GM18951 (cell line): ENCODE measurements around the gene SMPD4.
"Not testable (repeated sequence)": the region's sequence is repeated elsewhere in the genome, so short reads cannot be mapped to it uniquely, and the experiment has no call there.

ENCODE experiments used
- POLR2A ChIP-seq: IDR thresholded peaks from 4 replicates; pipeline ENCODE4 v1.6.1; 2011; ENCODE audit warnings: mild to moderate bottlenecking; ENCODE audit not compliant: insufficient read length, insufficient read depth; ENCODE audit errors: extremely low read depth
- in situ Hi-C: fragments of 300-500 bp; cut with MboI; formaldehyde crosslinking; loops from one replicate; pipeline ENCODE4 v1.12.0; 2022; ENCODE audit warnings: low sequenced_read_pairs, mixed read lengths, inconsistent platforms; ENCODE audit not compliant: unreplicated experiment

The SMPD4 gene

GRCh38 chr2:130154773-130155765 is 26.3 kb downstream of the SMPD4 start:
- no peak for TF ChIP-seq POLR2A
- in situ Hi-C loops, result no loop called here

- in situ Hi-C loops, result not testable (repeated sequence)
These were observed 27.0 kb downstream of the SMPD4 start for GRCh38 chr2:130154423-130154770.

GRCh38 chr2:130153721-130154422 is 27.5 kb downstream of the SMPD4 start:
- in situ Hi-C loops, result not testable (repeated sequence)

- TF ChIP-seq POLR2A, result no peak
- in situ Hi-C loops, result no loop called here
These were observed 28.4 kb downstream of the SMPD4 start for GRCh38 chr2:130152816-130153595.

- in situ Hi-C loops, result not testable (repeated sequence)
These were observed 29.1 kb downstream of the SMPD4 start for GRCh38 chr2:130152136-130152815.

- in situ Hi-C loops, result not testable (repeated sequence)
These were observed 30.3 kb downstream of the SMPD4 start for GRCh38 chr2:130151145-130151512.

GRCh38 chr2:130150181-130151144 is 30.9 kb downstream of the SMPD4 start:
- in situ Hi-C loops, result no loop called here
- TF ChIP-seq POLR2A, result no peak

- in situ Hi-C loops, result not testable (repeated sequence)
These were observed 32.9 kb downstream of the SMPD4 start for GRCh38 chr2:130148515-130148914.

- in situ Hi-C loops, result not testable (repeated sequence)
These were observed 36.4 kb downstream of the SMPD4 start, which contains the start of gene CCDC74B for GRCh38 chr2:130145006-130145414. Gene CCDC74B (minus strand): TSS chr2:130145112. CDS start chr2:130144996, 116 bp downstream.

GRCh38 chr2:130143266-130144039 is 37.9 kb downstream of the SMPD4 start:
- in situ Hi-C loops, result not testable (repeated sequence)

- in situ Hi-C loops, result not testable (repeated sequence)
These were observed 38.8 kb downstream of the SMPD4 start for GRCh38 chr2:130142396-130143265.

- in situ Hi-C loops, result not testable (repeated sequence)
These were observed 39.6 kb downstream of the SMPD4 start for GRCh38 chr2:130141645-130142370.

GRCh38 chr2:130141002-130141401 is 40.4 kb downstream of the SMPD4 start:
- in situ Hi-C loops, result not testable (repeated sequence)

GRCh38 chr2:130140516-130140915 is 40.9 kb downstream of the SMPD4 start:
- in situ Hi-C loops, result not testable (repeated sequence)

- in situ Hi-C loops, result not testable (repeated sequence)
These were observed 41.8 kb downstream of the SMPD4 start for GRCh38 chr2:130139331-130140280.
